Activated CD8-positive, alpha-beta memory T cell treated with anti-CD3 and anti-CD28 coated beads, Interleukin-2, amount 10 ng/mL, durations not matched to agents 7 days and 5 days (primary cell): ENCODE measurements around the gene AKT1. TPM values are rescaled to one million over a fixed set of nuclear protein-coding genes. Genes with fewer than 3 reads are reported as not detected.

Experiments
- ATAC-seq: fragments of 150-1000 bp; cut with Tn5 transposase; one replicate; pipeline ENCODE4 v1.10.0; 2021; ENCODE audit warnings: moderate library complexity
- CTCF ChIA-PET: fragments of 350-600 bp; sonication (Branson Sonifier 250); formaldehyde crosslinking; loops from one replicate; lab custom pipeline; 2021; ENCODE audit warnings: antibody characterized with exemption; lab: Charles Lee
- DNase-seq: peaks from one replicate; pipeline ENCODE4 v3.0.0-alpha.2; 2020
- H3K27ac Mint-ChIP-seq: one replicate; pipeline ENCODE4 v1.8.0; 2021; ENCODE audit warnings: mild to moderate bottlenecking, mixed read lengths
- H3K27me3 Mint-ChIP-seq: one replicate; pipeline ENCODE4 v1.8.0; 2021; ENCODE audit warnings: mixed read lengths
- H3K36me3 Mint-ChIP-seq: one replicate; pipeline ENCODE4 v1.8.0; 2021; ENCODE audit warnings: mild to moderate bottlenecking, mixed read lengths
- H3K4me1 Mint-ChIP-seq: one replicate; pipeline ENCODE4 v1.8.0; 2021; ENCODE audit warnings: mixed read lengths
- H3K4me3 Mint-ChIP-seq: one replicate; pipeline ENCODE4 v1.8.0; 2021; ENCODE audit warnings: mild to moderate bottlenecking, moderate library complexity, mixed read lengths
- H3K9me3 Mint-ChIP-seq: one replicate; pipeline ENCODE4 v1.8.0; 2022; ENCODE audit warnings: low read depth, mixed read lengths
- total RNA-seq, 2 experiments: library from RNA; stranded (reverse); gene quantifications; one replicate each; pipeline ENCODE4 v1.2.3, GENCODE V29; 2021

The AKT1 gene
- total RNA-seq, 2 experiments from 2014 or later = 178 to 202 TPM

- H3K36me3 Mint-ChIP-seq = no peaks in the 10 kb centered on the region
- H3K27me3 Mint-ChIP-seq = no peaks in the 10 kb centered on the region
- H3K9me3 Mint-ChIP-seq = no peaks in the 10 kb centered on the region
- no peak overlapping the region for H3K4me3 Mint-ChIP-seq
- DNase-seq (no peak), ATAC-seq (no peak)
- peaks cover 25% of the 10 kb centered on the region for H3K4me1 Mint-ChIP-seq
- CTCF ChIA-PET = interaction anchor here (1.2 to 1.6 kb wide), 2 partner anchors 9 to 25 kb away, joined by 3 read pairs; partner anchors contain the start of gene SIVA1
- H3K27ac Mint-ChIP-seq = no peak overlapping the region
These were observed 51.8 kb downstream of the AKT1 start for GRCh38 chr14:104743461-104744380.

GRCh38 chr14:104742586-104743455 lies 52.7 kb downstream of the AKT1 start:
- no peak for ATAC-seq
- CTCF ChIA-PET = interaction anchor here (1.2 to 1.6 kb wide), 2 partner anchors 10 to 26 kb away, joined by 3 read pairs; partner anchors contain the start of gene SIVA1
- H3K27ac Mint-ChIP-seq = no peak overlapping the region

GRCh38 chr14:104741803-104742251 lies 53.7 kb downstream of the AKT1 start:
- Mint-ChIP-seq H3K27me3 (no peaks in the 10 kb centered on the region), H3K36me3 (no peaks in the 10 kb centered on the region), H3K4me1 (peaks cover 25% of the 10 kb centered on the region), H3K9me3 (no peaks in the 10 kb centered on the region), H3K4me3 (no peak overlapping the region), H3K27ac (no peak overlapping the region)
- DNase-seq (no peak), ATAC-seq (no peak)
- CTCF ChIA-PET = no interaction called here

More at GRCh38 chr14:104742586-104743455, 52.7 kb downstream of the AKT1 start:
- Mint-ChIP-seq H3K4me3 (no peak overlapping the region), H3K4me1 (peaks cover 25% of the 10 kb centered on the region), H3K27me3 (no peaks in the 10 kb centered on the region), H3K36me3 (no peaks in the 10 kb centered on the region), H3K9me3 (no peaks in the 10 kb centered on the region)
- no peak for DNase-seq

GRCh38 chr14:104741108-104741802 lies 54.3 kb downstream of the AKT1 start:
- H3K36me3 Mint-ChIP-seq = no peaks in the 10 kb centered on the region

GRCh38 chr14:104739546-104740516 lies 55.7 kb downstream of the AKT1 start:
- no peak overlapping the region for H3K27ac Mint-ChIP-seq
- H3K36me3 Mint-ChIP-seq = no peaks in the 10 kb centered on the region
- H3K9me3 Mint-ChIP-seq = no peaks in the 10 kb centered on the region
- CTCF ChIA-PET = interaction anchor here (1.0 kb wide), 2 partner anchors 13 to 16 kb away, joined by 3 to 4 read pairs; partner anchors contain the start of genes ADSS1 and SIVA1
- no peak overlapping the region for H3K4me3 Mint-ChIP-seq
- H3K27me3 Mint-ChIP-seq = no peaks in the 10 kb centered on the region
- no peak for DNase-seq
- ATAC-seq = no peak
- H3K4me1 Mint-ChIP-seq = peaks cover 5% of the 10 kb centered on the region

More at GRCh38 chr14:104741108-104741802, 54.3 kb downstream of the AKT1 start:
- CTCF ChIA-PET = no interaction called here
- DNase-seq = no peak
- Mint-ChIP-seq H3K27ac (no peak overlapping the region), H3K4me3 (no peak overlapping the region), H3K4me1 (peaks cover 19% of the 10 kb centered on the region), H3K9me3 (no peaks in the 10 kb centered on the region), H3K27me3 (no peaks in the 10 kb centered on the region)
- no peak for ATAC-seq

- Mint-ChIP-seq H3K27ac (no peak overlapping the region), H3K27me3 (no peaks in the 10 kb centered on the region), H3K4me3 (no peak overlapping the region), H3K9me3 (no peaks in the 10 kb centered on the region), H3K36me3 (no peaks in the 10 kb centered on the region), H3K4me1 (no peaks in the 10 kb centered on the region)
- CTCF ChIA-PET = interaction anchor here (1.0 kb wide), 2 partner anchors 13 to 15 kb away, joined by 3 to 4 read pairs; partner anchors contain the start of genes ADSS1 and SIVA1
- DNase-seq = no peak
- no peak for ATAC-seq
These were observed 56.5 kb downstream of the AKT1 start for GRCh38 chr14:104739026-104739425.

- ATAC-seq = no peak
- H3K27me3 Mint-ChIP-seq = no peaks in the 10 kb centered on the region
- no peaks in the 10 kb centered on the region for H3K9me3 Mint-ChIP-seq
- CTCF ChIA-PET = interaction anchor here (1.0 to 1.6 kb wide), 2 partner anchors 14 to 15 kb away, joined by 3 to 5 read pairs; partner anchors contain the start of gene ADSS1
- no peak overlapping the region for H3K27ac Mint-ChIP-seq
- no peaks in the 10 kb centered on the region for H3K4me1 Mint-ChIP-seq
- DNase-seq = no peak
- no peaks in the 10 kb centered on the region for H3K36me3 Mint-ChIP-seq
- H3K4me3 Mint-ChIP-seq = no peak overlapping the region
These were observed 57.1 kb downstream of the AKT1 start for GRCh38 chr14:104738375-104739019.

- CTCF ChIA-PET = no interaction called here
- H3K27me3 Mint-ChIP-seq = no peaks in the 10 kb centered on the region
- H3K36me3 Mint-ChIP-seq = no peaks in the 10 kb centered on the region
- ATAC-seq (no peak), DNase-seq (no peak)
- H3K9me3 Mint-ChIP-seq = no peaks in the 10 kb centered on the region
- H3K4me1 Mint-ChIP-seq = no peaks in the 10 kb centered on the region
- no peak overlapping the region for H3K4me3 Mint-ChIP-seq
- H3K27ac Mint-ChIP-seq = no peak overlapping the region
These were observed 59.5 kb downstream of the AKT1 start for GRCh38 chr14:104735830-104736642.

GRCh38 chr14:104734991-104735779 lies 60.4 kb downstream of the AKT1 start:
- Mint-ChIP-seq H3K9me3 (no peaks in the 10 kb centered on the region), H3K4me1 (no peaks in the 10 kb centered on the region), H3K36me3 (no peaks in the 10 kb centered on the region), H3K4me3 (no peak overlapping the region), H3K27me3 (no peaks in the 10 kb centered on the region), H3K27ac (no peak overlapping the region)
- CTCF ChIA-PET = no interaction called here
- ATAC-seq = no peak
- DNase-seq = no peak

- Mint-ChIP-seq H3K27ac (no peak overlapping the region), H3K36me3 (no peaks in the 10 kb centered on the region), H3K9me3 (no peaks in the 10 kb centered on the region), H3K4me1 (no peaks in the 10 kb centered on the region), H3K27me3 (no peaks in the 10 kb centered on the region), H3K4me3 (no peak overlapping the region)
- CTCF ChIA-PET = no interaction called here
- ATAC-seq (no peak), DNase-seq (no peak)
These were observed 61.0 kb downstream of the AKT1 start for GRCh38 chr14:104734601-104734990.
